ENCODE results near the gene LYZL4.

LYZL4 gene

DNA sequence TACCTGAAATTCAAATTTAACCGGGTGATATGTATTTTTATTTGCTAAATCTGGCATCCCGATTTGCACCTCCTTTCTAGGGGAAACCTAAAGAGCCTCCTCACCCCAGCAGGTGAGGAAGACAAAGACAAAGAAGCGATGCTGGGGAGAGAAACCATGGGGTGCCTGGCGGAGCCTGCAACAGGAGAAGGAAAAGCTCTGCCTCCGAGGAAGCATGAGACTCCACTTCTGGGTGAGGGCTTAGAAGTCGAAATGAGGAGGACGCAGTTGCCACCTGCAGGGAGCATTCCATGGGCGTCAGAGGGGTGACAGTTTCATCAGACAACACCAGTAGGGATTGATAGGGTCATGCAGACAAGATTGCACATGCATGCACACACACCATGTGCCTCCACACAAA, 30.5 kb upstream of the LYZL4 start:
- TF ChIP-seq, protein P1, sequence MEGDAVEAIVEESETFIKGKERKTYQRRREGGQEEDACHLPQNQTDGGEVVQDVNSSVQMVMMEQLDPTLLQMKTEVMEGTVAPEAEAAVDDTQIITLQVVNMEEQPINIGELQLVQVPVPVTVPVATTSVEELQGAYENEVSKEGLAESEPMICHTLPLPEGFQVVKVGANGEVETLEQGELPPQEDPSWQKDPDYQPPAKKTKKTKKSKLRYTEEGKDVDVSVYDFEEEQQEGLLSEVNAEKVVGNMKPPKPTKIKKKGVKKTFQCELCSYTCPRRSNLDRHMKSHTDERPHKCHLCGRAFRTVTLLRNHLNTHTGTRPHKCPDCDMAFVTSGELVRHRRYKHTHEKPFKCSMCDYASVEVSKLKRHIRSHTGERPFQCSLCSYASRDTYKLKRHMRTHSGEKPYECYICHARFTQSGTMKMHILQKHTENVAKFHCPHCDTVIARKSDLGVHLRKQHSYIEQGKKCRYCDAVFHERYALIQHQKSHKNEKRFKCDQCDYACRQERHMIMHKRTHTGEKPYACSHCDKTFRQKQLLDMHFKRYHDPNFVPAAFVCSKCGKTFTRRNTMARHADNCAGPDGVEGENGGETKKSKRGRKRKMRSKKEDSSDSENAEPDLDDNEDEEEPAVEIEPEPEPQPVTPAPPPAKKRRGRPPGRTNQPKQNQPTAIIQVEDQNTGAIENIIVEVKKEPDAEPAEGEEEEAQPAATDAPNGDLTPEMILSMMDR (IDR thresholded peaks at IDR 0.05; ENCODE audit: low read length, missing control alignments): no peak
- H3K4me3 ChIP-seq (replicated peaks; ENCODE audit: low read depth, low read length): no peak overlapping the region
- no peak for DNase-seq (ENCODE audit: low read depth)

DNA sequence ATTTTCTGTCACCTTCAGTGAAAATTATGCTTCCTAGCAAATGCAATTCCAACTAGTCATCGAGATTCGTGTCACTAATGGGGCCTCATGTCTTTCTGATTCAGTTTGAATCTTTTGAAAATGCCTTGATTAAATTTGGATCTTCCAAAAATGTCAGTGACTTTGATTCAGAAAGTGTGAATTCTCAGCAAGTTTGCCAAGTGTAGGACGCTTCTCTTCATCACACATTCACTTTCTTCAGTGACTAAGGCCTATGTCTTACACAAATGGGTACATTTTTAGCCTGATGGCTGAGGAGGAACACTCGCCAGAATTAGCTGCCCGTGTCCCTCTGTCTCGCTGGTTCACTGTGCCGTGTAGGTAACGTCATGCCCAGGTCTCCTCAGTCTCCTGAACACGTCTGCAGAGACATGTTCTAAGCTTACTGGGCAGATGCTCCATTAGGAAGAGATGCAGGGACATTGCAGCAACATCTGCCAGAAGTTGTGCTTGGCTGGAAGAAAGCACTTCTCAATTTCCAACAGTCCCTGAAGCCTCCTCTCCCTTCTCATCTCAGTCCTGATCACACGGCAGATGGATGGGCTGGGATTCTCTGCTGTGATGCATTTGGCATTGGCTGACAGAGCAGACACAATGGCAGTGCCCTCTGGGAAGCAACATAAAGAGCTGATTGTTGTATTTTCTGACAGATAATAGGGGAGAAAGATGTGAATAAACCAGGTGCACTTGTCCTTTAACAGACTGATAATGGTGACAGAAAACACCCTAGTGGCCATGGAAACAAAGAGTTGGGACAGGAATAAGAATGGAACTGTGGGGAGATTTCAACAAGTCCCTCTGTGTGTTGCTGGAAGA, 29.1 kb upstream of the LYZL4 start:
- DNase-seq (ENCODE audit: low read depth): no peak
- TF ChIP-seq, protein P1 (IDR thresholded peaks at IDR 0.05; ENCODE audit: low read length, missing control alignments): no peak
- H3K4me3 ChIP-seq (replicated peaks; ENCODE audit: low read depth, low read length): no peak overlapping the region

DNA sequence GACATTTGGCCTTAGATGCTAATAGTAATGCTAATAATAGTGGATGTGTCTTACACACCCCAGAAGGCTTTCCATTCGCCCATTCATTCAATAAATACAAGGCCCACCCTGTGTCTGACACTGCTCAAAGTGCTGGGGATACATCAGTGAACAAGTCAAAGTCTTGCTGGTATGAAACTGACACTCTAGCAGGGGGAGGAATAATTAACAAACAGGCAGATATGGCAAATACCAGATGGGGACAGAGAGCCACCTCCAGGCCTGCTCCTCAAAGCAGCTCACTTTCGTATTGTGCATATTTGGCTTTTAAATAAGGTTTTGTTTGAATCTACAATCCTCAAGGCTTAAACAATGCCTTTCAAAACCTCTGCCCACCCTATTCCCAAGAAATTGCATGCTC, 28.3 kb upstream of the LYZL4 start:
- H3K4me3 ChIP-seq (replicated peaks; ENCODE audit: low read depth, low read length): no peak overlapping the region
- TF ChIP-seq, protein P1 (IDR thresholded peaks at IDR 0.05; ENCODE audit: low read length, missing control alignments): no peak
- DNase-seq (ENCODE audit: low read depth): no peak

DNA sequence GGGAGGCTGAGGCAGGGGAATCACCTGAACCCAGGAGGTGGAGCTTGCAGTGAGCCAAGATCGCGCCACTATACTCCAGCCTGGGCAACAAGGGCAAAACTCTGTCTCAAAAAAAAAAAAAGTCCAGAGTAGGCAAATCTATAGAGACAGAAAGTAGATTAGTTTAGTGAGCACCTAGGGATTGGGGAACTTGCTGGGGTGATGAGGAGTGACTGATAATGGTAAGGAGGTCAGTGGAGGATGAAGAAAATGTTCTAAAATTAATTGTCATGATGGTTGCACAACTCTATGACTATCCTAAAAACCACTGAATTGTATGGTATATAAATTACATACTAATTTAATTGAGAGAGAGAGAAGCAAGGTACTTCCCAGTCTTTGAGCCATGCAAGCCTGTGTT, 27.8 kb upstream of the LYZL4 start:
- TF ChIP-seq, protein P1 (IDR thresholded peaks at IDR 0.05; ENCODE audit: low read length, missing control alignments): no peak
- H3K4me3 ChIP-seq (replicated peaks; ENCODE audit: low read depth, low read length): no peak overlapping the region
- DNase-seq (ENCODE audit: low read depth): no peak

DNA sequence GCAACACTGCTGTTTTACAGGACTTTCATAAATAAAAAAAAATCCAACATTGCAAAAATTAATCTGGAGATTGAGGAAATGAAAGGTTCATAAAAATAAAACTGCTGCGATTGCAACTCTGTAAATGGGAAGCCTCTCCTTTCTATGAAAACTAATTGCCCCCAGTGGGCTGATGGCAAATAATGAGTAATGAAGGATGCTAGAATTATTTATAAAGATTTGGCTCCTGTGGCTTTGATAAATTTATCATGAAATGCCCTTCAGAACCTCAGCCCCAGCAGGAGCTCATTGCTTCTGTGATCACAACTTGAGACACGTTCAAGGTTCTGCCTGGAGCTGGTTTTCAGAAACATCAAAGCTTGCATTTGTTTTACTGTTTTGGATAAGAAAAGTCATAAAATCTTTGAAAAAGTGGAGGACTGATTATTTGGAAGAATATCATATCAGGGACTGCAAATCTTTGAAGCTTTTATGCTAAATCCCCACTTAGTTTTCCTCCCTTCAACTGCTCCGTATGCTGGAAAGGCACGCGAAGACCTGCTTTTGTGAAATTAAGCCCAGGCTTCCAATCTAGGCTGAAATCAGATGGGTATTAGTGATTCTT, 24.5 kb upstream of the LYZL4 start:
- DNase-seq (ENCODE audit: low read depth): no peak
- TF ChIP-seq, protein P1 (IDR thresholded peaks at IDR 0.05; ENCODE audit: low read length, missing control alignments): no peak
- H3K4me3 ChIP-seq (replicated peaks; ENCODE audit: low read depth, low read length): no peak overlapping the region

DNA sequence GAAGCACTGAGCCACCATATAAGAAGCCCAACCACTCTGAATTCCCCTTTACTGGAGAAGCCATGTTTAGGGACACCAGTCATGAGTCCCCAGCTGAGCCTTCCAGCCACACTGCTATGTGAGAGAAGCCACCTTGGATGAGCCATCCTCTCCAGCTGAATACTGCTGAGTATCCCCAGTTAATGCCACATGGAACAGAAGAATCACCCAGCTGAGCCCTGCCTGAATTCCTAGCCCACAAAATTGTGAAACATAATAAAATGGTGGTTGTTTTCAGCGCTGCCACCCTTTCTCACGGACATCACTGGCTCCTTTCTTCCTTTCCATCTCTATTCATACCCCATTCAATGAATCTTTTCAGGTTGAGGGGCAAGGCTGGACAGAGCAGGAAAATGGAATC, 22.1 kb upstream of the LYZL4 start:
- no peak overlapping the region for H3K4me3 ChIP-seq (replicated peaks; ENCODE audit: low read depth, low read length)
- TF ChIP-seq, protein P1 (IDR thresholded peaks at IDR 0.05; ENCODE audit: low read length, missing control alignments): no peak
- DNase-seq (ENCODE audit: low read depth): no peak
